Measurements from ENCODE around the gene ZNF385C. TPM values are rescaled to one million over a fixed set of nuclear protein-coding genes. Genes with fewer than 3 reads are reported as not detected.
"Not testable (repeated sequence)": the region's sequence is repeated elsewhere in the genome, so short reads cannot be mapped to it uniquely, and the experiment has no call there.

ZNF385C gene
- total RNA-seq, 1 donor from 2014 or later, result 1.2 TPM

- DNase-seq (ENCODE audit: low spot score), result not testable (repeated sequence)
These were observed 77.4 kb downstream of the ZNF385C start for GRCh38 chr17:42020845-42021244.

- DNase-seq (ENCODE audit: low spot score), result peak; percentile 95
These were observed 78.5 kb downstream of the ZNF385C start, which contains the start of gene NKIRAS2 for GRCh38 chr17:42019509-42020404. Gene NKIRAS2, plus strand, starts transcription at chr17:42020090. Its CDS starts 1,488 bp downstream, at chr17:42021578.

- DNase-seq (ENCODE audit: low spot score), result no peak
These were observed 79.3 kb downstream of the ZNF385C start for GRCh38 chr17:42018988-42019387.

GRCh38 chr17:42018339-42018738 lies 79.9 kb downstream of the ZNF385C start:
- DNase-seq (ENCODE audit: low spot score), result no peak

- no peak for DNase-seq (ENCODE audit: low spot score)
These were observed 80.4 kb downstream of the ZNF385C start for GRCh38 chr17:42017866-42018200.

GRCh38 chr17:42016941-42017865 lies 81.1 kb downstream of the ZNF385C start, which contains the start of gene DNAJC7:
Gene DNAJC7, minus strand, starts transcription at chr17:42017439. Its CDS starts 23 bp downstream, at chr17:42017416.
- DNase-seq (ENCODE audit: low spot score), result peak; percentile 90

GRCh38 chr17:42016411-42016831 lies 81.9 kb downstream of the ZNF385C start:
- no peak for DNase-seq (ENCODE audit: low spot score)

GRCh38 chr17:42013740-42014139 lies 84.5 kb downstream of the ZNF385C start:
- not testable (repeated sequence) for DNase-seq (ENCODE audit: low spot score)

GRCh38 chr17:42012363-42012762 lies 85.9 kb downstream of the ZNF385C start:
- DNase-seq (ENCODE audit: low spot score), result not testable (repeated sequence)

GRCh38 chr17:42010898-42011516 lies 87.3 kb downstream of the ZNF385C start:
- DNase-seq (ENCODE audit: low spot score), result no peak

GRCh38 chr17:42010266-42010680 lies 88.0 kb downstream of the ZNF385C start:
- not testable (repeated sequence) for DNase-seq (ENCODE audit: low spot score)

GRCh38 chr17:42009170-42009569 lies 89.1 kb downstream of the ZNF385C start:
- DNase-seq (ENCODE audit: low spot score), result no peak

GRCh38 chr17:42005166-42005565 lies 93.1 kb downstream of the ZNF385C start:
- no peak for DNase-seq (ENCODE audit: low spot score)

GRCh38 chr17:42002792-42003301 lies 95.4 kb downstream of the ZNF385C start:
- DNase-seq (ENCODE audit: low spot score), result no peak

GRCh38 chr17:42002175-42002791 lies 96.0 kb downstream of the ZNF385C start:
- no peak for DNase-seq (ENCODE audit: low spot score)

GRCh38 chr17:42001729-42002128 lies 96.5 kb downstream of the ZNF385C start:
- no peak for DNase-seq (ENCODE audit: low spot score)

GRCh38 chr17:42000413-42001133 lies 97.7 kb downstream of the ZNF385C start:
- no peak for DNase-seq (ENCODE audit: low spot score)

GRCh38 chr17:41998497-41998896 lies 99.8 kb downstream of the ZNF385C start:
- no peak for DNase-seq (ENCODE audit: low spot score)

- no peak for DNase-seq (ENCODE audit: low spot score)
These were observed 101.5 kb downstream of the ZNF385C start for GRCh38 chr17:41996855-41997164.

GRCh38 chr17:41992576-41992975 lies 105.7 kb downstream of the ZNF385C start:
- no peak for DNase-seq (ENCODE audit: low spot score)
